Heart left ventricle (tissue), 16 donors: ENCODE results near the gene TTF2. TPM values are rescaled to one million over a fixed set of nuclear protein-coding genes. Genes with fewer than 3 reads are reported as not detected.

Experiments used
- ATAC-seq, 4 donors: fragments of 200-7000 bp; cut with Tn5 transposase; one replicate each; pipeline ENCODE4 v1.9.1; 2020 to 2022; ENCODE audit warnings: moderate library complexity in 4 of 4, mild to moderate bottlenecking in 3 of 4, moderate number of reproducible peaks in 1 of 4
- DNase-seq, 5 donors: peaks; one replicate each; pipeline ENCODE4 v3.0.0-alpha.2; 2020
- H3K27ac ChIP-seq, 12 donors: fragments of 200-600 bp; sonication (generic) in 4 of 12; one replicate each; pipeline versions ENCODE4 v1.5.0 to v1.8.0; 2016 to 2022; ENCODE audit warnings: mild to moderate bottlenecking in 2 of 12
- H3K27me3 ChIP-seq, 9 donors: fragments of 200-600 bp; sonication (generic) in 2 of 9; one replicate each; pipeline versions ENCODE4 v1.5.1 to v1.8.0; 2016 to 2022; ENCODE audit warnings: mild to moderate bottlenecking in 3 of 9
- H3K36me3 ChIP-seq, 9 donors: fragments of 200-600 bp; sonication (generic) in 2 of 9; one replicate each; pipeline versions ENCODE4 v1.5.0 to v1.8.0; 2018 to 2022; ENCODE audit warnings: mild to moderate bottlenecking in 2 of 9
- H3K4me1 ChIP-seq, 12 donors: fragments of 200-600 bp; sonication (generic) in 4 of 12; one replicate each; pipeline versions ENCODE4 v1.5.0 to v1.8.0; 2016 to 2022; ENCODE audit warnings: mild to moderate bottlenecking in 3 of 12
- H3K4me3 ChIP-seq, 12 donors: fragments of 200-600 bp; sonication (generic) in 4 of 12; one replicate each; pipeline versions ENCODE4 v1.5.0 to v1.8.0; 2017 to 2022; ENCODE audit warnings: mild to moderate bottlenecking in 9 of 12, moderate library complexity in 4 of 12
- H3K9me3 ChIP-seq, 12 donors: fragments of 200-600 bp; sonication (generic) in 4 of 12; one replicate each; pipeline versions ENCODE4 v1.5.0 to v1.8.0; 2016 to 2022; ENCODE audit warnings: mild to moderate bottlenecking in 1 of 12
- POLR2A ChIP-seq, 2 donors: fragments of 450-650 bp; IDR thresholded peaks; one replicate each; pipeline ENCODE4 v1.6.1; 2017; ENCODE audit warnings: antibody characterized with exemption in 2 of 2, mild to moderate bottlenecking in 2 of 2, moderate library complexity in 2 of 2
- WGBS, 4 donors: extraction: QIAGEN DNeasy Blood & Tissue Kit in 2 of 4; methylation state at CpG; one replicate each; pipeline versions ENCODE4 v1.1.5 to v1.1.7; 2013 to 2018; 5-methylcytosine and 5-hydroxymethylcytosine counted together
- intact Hi-C, 10 donors: fragments of 100-400 bp; cut with DNase I; formaldehyde crosslinking; loops; one replicate each; pipeline versions ENCODE4 v1.11.1 to v1.14.2; 2022
- polyA plus RNA-seq, 2 donors: library from polyadenylated mRNA; stranded (reverse); fragments of 200-250 nt; gene quantifications; one replicate each; pipeline ENCODE4 v1.2.3, GENCODE V29; 2013
- total RNA-seq, 9 donors: library from RNA; depleted of rRNA in 2 of 9; stranded (reverse); fragments of >200 nt in 2 of 9; fragmentation: NEBNext Ultra II Directional in 3 of 9; extraction: Animal tissue kit (Norgen Biotek cat#: 25700) in 3 of 9; gene quantifications; one replicate each; pipeline versions ENCODE4 v1.1.0 to v1.2.4, GENCODE V29; 2016 to 2023
- TF ChIP-seq, protein P1 (sequence below), 12 donors: fragments of 200-600 bp; sonication (generic) in 4 of 12; IDR thresholded peaks; one replicate each; pipeline versions ENCODE4 v1.5.0 to v1.8.0; 2018 to 2022; ENCODE audit warnings: antibody characterized with exemption in 12 of 12, mild to moderate bottlenecking in 5 of 12
- donor health status: ischemic (EF 13 %, LVEDD 7.1; RV severe dilation, severe dysfunction).
- donor health status: healthy with polysubstance abuse.
- donor health status: DM: no; HTN: yes; CAD: no.
- donor health status: DM: no; HTN: no; CAD: no.
- donor health status: ischemic (EF 25% LVEDD 6.9; RV normal size, moderate dysfunction).
- donor health status: ischemic (EF 25% LVEDD 5.7; RV mildly dilated, moderate dysfunction).
- donor health status: healthy.
- donor health status: DM: yes; HTN: yes; CAD: no.
- donor health status: ischemic (EF 35%, LVEDD 5.7; RV mildly dilated, moderate dysfunction).
- donor health status: nonischemic (EF 11% LVEDD 7.7; RV severe dilation, severe dysfunction).
- donor health status: DM: yes; HTN: yes; CAD: no.
- donor health status: PGD.
- donor health status: ischemic (EF 29% LVEDD 5.4; RV normal size, mild dysfunction).
- donor health status: nonischemic (EF 23%, LVEDD 6.1; RV moderate dilation, normal function).

Gene TTF2
- total and polyA plus RNA-seq, 11 donors = 1.2 to 20.7 (median 7.7) TPM

DNA sequence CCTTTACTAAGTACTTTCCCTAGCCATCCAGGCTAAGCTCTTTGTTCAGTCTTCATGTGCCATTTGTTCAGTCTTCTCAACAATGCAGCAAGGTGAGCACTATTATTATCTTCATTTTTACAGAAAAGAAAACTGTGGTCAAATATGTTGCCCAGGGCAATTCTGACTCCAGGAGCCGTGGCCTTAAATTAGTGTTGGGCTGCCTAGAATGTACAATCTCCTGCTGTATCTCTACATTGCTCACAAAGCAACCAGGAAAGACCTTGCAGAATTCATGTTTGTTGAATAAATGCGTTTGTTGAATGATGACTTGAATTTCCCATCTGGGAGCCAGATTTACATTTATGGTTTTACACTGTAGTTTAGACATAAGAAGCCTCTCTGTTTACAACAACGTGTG is 44.4 kb upstream of the TTF2 start:
- WGBS, 4 donors = 92 to 97% (median 93%) methylated on average over 3 of the region's 3 CpGs
- Histone ChIP-seq H3K4me1 (peaks cover 0 to 10% (median 0%) of the 10 kb centered on the region in 12 donors), H3K36me3 (no peaks in the 10 kb centered on the region), H3K4me3 (no peak overlapping the region), H3K27me3 (no peaks in the 10 kb centered on the region), H3K9me3 (no peaks in the 10 kb centered on the region), H3K27ac (no peak overlapping the region)
- intact Hi-C loops = no loop called here
- DNase-seq (no peak), ATAC-seq (no peak)
- TF ChIP-seq POLR2A (IDR thresholded peaks at IDR 0.05) = no peak
- TF ChIP-seq, protein P1, sequence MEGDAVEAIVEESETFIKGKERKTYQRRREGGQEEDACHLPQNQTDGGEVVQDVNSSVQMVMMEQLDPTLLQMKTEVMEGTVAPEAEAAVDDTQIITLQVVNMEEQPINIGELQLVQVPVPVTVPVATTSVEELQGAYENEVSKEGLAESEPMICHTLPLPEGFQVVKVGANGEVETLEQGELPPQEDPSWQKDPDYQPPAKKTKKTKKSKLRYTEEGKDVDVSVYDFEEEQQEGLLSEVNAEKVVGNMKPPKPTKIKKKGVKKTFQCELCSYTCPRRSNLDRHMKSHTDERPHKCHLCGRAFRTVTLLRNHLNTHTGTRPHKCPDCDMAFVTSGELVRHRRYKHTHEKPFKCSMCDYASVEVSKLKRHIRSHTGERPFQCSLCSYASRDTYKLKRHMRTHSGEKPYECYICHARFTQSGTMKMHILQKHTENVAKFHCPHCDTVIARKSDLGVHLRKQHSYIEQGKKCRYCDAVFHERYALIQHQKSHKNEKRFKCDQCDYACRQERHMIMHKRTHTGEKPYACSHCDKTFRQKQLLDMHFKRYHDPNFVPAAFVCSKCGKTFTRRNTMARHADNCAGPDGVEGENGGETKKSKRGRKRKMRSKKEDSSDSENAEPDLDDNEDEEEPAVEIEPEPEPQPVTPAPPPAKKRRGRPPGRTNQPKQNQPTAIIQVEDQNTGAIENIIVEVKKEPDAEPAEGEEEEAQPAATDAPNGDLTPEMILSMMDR (IDR thresholded peaks at IDR 0.05) = no peak

- no peak for DNase-seq
- 80 to 91% (median 83%) methylated on average over 4 of the region's 4 CpGs for WGBS, 4 donors
- intact Hi-C loops = no loop called here
These were observed 43.1 kb upstream of the TTF2 start for GRCh38 chr1:117017062-117017461.

GRCh38 chr1:117017648-117018047 is 42.5 kb upstream of the TTF2 start:
- whole genome bisulfite sequencing, 4 donors = 37 to 63% (median 55%) methylated on average over 3 of the region's 3 CpGs

More at GRCh38 chr1:117017062-117017461, 43.1 kb upstream of the TTF2 start:
- no peak for ATAC-seq
- Histone ChIP-seq H3K36me3 (no peaks in the 10 kb centered on the region), H3K27me3 (no peaks in the 10 kb centered on the region), H3K9me3 (no peaks in the 10 kb centered on the region), H3K4me1 (peaks cover 0 to 10% (median 0%) of the 10 kb centered on the region in 12 donors), H3K4me3 (no peak overlapping the region), H3K27ac (peak overlapping the region in 2 of 12 donors; percentile 1 to 55)
- TF ChIP-seq POLR2A (IDR thresholded peaks at IDR 0.05) = no peak

GRCh38 chr1:117020526-117021156 is 39.5 kb upstream of the TTF2 start:
- WGBS, 4 donors = 0 to 44% (median 20%) methylated on average over 1 of the region's 1 CpG
- Histone ChIP-seq H3K9me3 (no peaks in the 10 kb centered on the region), H3K27ac (no peak overlapping the region), H3K27me3 (no peaks in the 10 kb centered on the region), H3K4me1 (peaks cover 0 to 10% (median 0%) of the 10 kb centered on the region in 12 donors), H3K36me3 (no peaks in the 10 kb centered on the region), H3K4me3 (no peak overlapping the region)
- intact Hi-C loops = loop anchor here in 1 of 10 donors (10.0 kb wide), 1 partner anchor 146 kb away; no protein-coding TSS in a partner anchor
- no peak for TF ChIP-seq POLR2A (IDR thresholded peaks at IDR 0.05)
- TF ChIP-seq, protein P1 (IDR thresholded peaks at IDR 0.05) = no peak
- DNase-seq = no peak
- peak in 1 of 4 donors; percentile 22 for ATAC-seq

More at GRCh38 chr1:117017648-117018047, 42.5 kb upstream of the TTF2 start:
- Histone ChIP-seq H3K36me3 (no peaks in the 10 kb centered on the region), H3K9me3 (no peaks in the 10 kb centered on the region), H3K4me3 (no peak overlapping the region), H3K27me3 (no peaks in the 10 kb centered on the region), H3K27ac (peak overlapping the region in 3 of 12 donors; percentile 4 to 76 (median 46)), H3K4me1 (peaks cover 0 to 10% (median 0%) of the 10 kb centered on the region in 12 donors)
- DNase-seq (peak in 4 of 5 donors; percentile 48 to 76 (median 56)), ATAC-seq (peak; percentile 60 to 96 (median 82))
- intact Hi-C loops = no loop called here
- TF ChIP-seq, protein P1 (IDR thresholded peaks at IDR 0.05) = no peak
